Omental fat pad (tissue), 4 donors: ENCODE data around the gene PAX7. TPM values are rescaled to one million over a fixed set of nuclear protein-coding genes. Genes with fewer than 3 reads are reported as not detected.

Source experiments
- ATAC-seq: fragments of 150-250 bp; one replicate; pipeline ENCODE4 v1.9.1; 2016; ENCODE audit warnings: mild to moderate bottlenecking, moderate library complexity; ENCODE audit not compliant: low FRiP score
- DNase-seq: peaks from one replicate; pipeline ENCODE4 v3.0.0-alpha.2; 2019; ENCODE audit warnings: low spot score
- total RNA-seq, 4 donors: library from RNA; depleted of rRNA; stranded (reverse); fragments of >200 nt; gene quantifications; one replicate each; pipeline ENCODE4 v1.1.0, GENCODE V29; 2016
- TF ChIP-seq, protein P1 (sequence below), 3 donors: fragments of 450-650 bp; IDR thresholded peaks; one replicate each; pipeline ENCODE4 v1.5.1; 2016 to 2017; ENCODE audit warnings: antibody characterized with exemption in 3 of 3, mild to moderate bottlenecking in 3 of 3, moderate library complexity in 2 of 3

Gene PAX7
- total RNA-seq, 4 donors from 2014 or later: not detected

DNA sequence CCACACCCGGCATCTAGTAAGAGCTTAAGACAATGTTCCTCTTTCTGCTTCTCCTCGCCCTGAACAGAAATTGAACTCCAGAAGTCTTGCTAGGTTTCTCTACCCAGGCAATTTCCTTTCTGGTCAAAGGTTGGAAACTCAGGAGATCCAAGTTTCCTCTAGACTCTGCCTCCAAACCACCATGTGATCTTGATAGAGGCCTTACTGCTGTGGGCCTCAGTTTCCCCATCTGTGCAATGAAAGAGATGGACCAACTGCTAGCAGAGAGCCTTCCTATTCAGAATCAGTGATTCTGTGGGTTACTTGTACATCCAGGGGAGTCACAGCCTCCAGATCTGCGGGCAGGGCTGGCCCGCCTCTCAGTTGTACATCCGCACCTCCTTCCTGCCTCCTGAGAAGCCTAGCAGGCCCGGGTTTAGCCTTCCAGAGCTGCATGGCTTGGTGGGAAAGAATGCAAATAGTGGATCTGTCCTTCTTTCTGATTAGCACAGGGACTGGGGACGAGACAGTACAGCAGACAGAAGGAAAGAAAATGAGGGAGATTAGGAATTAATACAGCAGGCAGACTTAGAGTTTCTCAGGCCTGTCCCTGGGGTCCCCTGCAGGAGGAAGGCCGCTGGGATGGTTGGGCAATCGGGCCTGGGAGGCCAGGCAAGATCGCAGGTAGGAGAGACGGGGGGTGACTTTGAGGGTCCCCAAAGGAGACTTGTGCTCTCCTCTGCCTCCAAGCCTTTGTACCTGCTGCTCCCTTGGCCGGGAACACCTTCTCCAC, 83.9 kb downstream of the PAX7 start:
- no peak for DNase-seq
- no peak for ATAC-seq
- TF ChIP-seq, protein P1, sequence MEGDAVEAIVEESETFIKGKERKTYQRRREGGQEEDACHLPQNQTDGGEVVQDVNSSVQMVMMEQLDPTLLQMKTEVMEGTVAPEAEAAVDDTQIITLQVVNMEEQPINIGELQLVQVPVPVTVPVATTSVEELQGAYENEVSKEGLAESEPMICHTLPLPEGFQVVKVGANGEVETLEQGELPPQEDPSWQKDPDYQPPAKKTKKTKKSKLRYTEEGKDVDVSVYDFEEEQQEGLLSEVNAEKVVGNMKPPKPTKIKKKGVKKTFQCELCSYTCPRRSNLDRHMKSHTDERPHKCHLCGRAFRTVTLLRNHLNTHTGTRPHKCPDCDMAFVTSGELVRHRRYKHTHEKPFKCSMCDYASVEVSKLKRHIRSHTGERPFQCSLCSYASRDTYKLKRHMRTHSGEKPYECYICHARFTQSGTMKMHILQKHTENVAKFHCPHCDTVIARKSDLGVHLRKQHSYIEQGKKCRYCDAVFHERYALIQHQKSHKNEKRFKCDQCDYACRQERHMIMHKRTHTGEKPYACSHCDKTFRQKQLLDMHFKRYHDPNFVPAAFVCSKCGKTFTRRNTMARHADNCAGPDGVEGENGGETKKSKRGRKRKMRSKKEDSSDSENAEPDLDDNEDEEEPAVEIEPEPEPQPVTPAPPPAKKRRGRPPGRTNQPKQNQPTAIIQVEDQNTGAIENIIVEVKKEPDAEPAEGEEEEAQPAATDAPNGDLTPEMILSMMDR (IDR thresholded peaks at IDR 0.05): no peak

DNA sequence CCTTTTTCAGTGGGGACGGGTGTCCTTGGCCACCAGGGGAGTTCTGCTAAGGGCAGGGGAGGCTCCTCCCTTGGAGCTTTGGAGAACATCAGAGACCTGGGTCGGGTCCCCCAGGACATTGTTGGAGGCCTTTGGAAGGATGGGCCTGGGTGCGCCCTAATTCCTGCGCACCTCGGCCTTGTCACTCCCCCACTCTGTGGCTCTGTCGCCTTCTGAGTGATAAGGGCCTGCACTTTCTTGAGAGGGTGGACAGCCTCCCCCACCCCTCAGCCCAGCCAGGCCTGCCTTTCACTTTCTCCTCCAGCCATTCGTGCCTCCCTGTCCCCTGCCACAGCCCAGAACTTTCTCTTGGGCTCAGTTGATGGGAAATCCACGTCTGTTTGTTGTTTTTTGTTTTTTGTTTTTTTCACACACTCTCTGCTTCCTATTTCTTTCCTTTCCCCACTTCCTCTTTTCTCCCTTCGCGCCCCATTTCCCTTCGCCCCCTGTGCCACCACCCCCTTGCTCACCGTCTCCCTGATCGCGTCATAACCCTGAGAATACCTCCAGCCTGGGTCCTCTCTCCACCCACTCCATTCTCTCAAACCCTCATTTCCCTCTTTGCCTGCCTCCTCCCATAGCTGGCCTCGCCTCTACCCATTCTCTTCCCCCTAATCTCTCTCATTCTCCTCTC, 85.6 kb downstream of the PAX7 start:
- DNase-seq: no peak
- TF ChIP-seq, protein P1 (IDR thresholded peaks at IDR 0.05): no peak
- ATAC-seq: no peak

DNA sequence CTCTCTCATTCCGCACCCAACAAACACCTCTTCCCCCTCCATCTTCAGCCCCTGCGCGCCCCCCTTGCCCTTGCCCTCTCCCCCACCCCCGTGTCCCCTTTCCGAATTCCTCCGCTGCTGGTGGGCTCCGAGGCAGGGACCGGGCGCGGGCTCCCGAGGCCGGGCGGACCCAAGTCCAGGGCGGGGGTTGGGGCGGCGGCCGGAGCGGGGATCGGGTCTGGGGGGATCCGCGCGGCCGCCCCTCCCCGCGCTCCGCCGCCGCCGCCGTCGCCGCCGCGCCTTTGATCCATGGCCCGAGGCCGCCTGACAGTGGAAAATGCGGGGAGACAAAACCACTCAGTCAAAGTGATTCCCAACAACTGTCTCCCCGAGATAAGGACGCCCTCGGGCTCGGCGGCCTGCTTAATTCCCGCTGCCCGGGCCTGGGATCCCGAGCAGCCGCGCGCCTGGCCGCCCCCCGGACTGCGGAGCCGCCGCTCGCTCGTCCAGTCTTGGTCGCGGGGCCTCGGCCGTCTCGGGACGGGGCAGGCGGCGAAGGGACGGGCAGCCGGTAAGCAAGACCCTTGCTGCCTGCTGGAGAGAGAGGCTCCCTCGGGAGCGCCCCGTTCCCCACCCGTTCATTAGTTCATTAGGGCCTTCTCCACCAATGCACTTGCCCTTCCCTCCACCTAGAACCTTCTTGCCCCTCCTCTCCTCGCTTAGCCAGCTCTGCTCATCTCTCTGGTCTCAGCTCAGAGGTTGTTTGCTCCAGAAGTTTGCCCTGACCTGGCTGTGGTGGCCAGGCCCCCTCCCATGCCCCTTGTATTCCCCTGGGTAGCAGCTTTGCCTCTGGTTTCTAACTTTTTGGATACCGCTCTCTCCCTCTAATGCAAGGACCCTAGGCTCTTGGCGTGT, 86.4 kb downstream of the PAX7 start:
- DNase-seq (no peak), ATAC-seq (no peak)
- TF ChIP-seq, protein P1 (IDR thresholded peaks at IDR 0.05): no peak

DNA sequence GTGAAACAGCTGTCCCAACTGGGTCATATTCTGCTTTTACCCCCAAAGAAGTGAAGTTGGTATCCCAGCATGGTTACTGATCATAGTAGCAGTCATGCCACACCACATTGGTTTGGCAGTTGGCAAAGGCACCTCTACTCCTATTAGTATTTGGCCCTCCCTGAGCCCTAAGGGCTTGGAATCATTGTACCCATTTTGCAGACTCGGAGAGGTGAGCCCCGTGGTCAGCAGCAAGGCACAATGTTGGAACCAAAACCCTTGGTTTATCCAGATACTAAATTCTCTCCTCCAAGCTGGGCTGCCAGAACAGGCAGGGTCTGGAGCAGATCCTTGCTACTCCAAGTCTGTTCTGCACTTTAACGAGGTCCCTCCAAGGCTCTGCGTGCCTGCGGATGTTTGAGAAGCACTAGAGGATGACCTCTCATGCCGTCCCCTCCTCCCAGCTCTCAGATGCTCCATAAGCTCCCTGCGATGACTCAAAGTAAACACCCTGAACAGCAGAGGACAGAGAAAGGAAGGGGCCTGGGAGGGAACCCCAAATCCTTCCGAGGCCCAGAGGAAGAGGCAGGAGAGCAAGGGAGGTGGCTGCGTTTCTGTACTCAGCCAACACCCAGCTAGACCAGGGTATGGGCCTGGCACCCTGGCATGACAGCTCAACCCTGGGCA, 89.3 kb downstream of the PAX7 start:
- TF ChIP-seq, protein P1 (IDR thresholded peaks at IDR 0.05): no peak
- ATAC-seq (no peak), DNase-seq (no peak)

DNA sequence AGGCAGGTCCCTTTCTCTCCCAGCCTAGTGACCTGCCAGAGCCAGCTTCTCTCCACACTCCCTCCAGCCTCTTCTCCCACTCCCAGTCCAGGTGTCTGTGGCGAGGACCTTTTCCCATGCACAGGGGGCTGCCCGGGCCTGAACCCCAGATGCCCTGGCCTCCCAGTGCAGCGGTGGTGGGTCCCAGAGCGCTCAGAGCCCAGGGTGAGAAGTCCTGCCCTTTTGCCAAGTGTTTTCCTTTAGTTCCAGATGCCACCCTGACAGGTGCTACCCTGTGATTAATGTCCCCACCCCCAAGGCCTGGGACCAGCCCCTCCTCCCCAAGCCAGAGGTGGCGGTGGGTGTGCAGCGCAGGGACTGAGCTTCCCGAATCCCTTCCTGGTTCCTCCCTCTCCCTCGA, 90.4 kb downstream of the PAX7 start:
- TF ChIP-seq, protein P1 (IDR thresholded peaks at IDR 0.05): no peak
- ATAC-seq (no peak), DNase-seq (no peak)

DNA sequence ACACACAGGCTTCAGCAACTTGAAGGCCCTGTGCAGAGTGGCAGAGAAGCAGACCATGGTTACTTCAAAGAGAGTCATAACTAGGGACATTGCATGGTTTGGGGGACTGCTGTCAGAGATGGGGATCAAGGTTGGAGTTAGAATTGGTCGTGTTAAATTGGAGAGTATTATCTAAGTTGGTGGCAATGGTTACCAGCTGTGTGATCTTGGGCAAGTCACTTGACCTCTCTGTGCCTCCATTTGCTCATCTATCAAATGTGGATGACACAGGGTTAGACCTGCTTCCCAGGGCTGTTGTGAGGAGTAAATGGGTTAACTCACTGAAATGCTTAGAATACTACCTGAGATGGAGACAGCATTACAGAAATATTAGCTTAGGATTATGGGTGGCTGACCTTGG, 91.1 kb downstream of the PAX7 start:
- ATAC-seq: no peak
- TF ChIP-seq, protein P1 (IDR thresholded peaks at IDR 0.05): no peak
- no peak for DNase-seq
